KMS-11 (cell line): ENCODE measurements around the gene ADISSP.

Source experiments
- H2AFZ ChIP-seq: fragments of 200-600 bp; sonication (generic); 2 replicates; pipeline ENCODE4 v1.6.1; 2016; ENCODE audit warnings: antibody characterized with exemption, mixed run types, low read depth
- H3K27ac ChIP-seq: fragments of 200-600 bp; sonication (generic); 2 replicates; pipeline ENCODE4 v1.6.1; 2016; ENCODE audit warnings: mild to moderate bottlenecking, mixed run types
- H3K27me3 ChIP-seq: fragments of 200-600 bp; sonication (generic); 2 replicates; pipeline ENCODE4 v1.6.1; 2017; ENCODE audit warnings: mild to moderate bottlenecking, low read depth, mixed run types, moderate library complexity; ENCODE audit not compliant: insufficient read depth
- H3K36me3 ChIP-seq: fragments of 200-600 bp; sonication (generic); 2 replicates; pipeline ENCODE4 v1.6.1; 2017; ENCODE audit warnings: mild to moderate bottlenecking, mixed run types; ENCODE audit not compliant: insufficient read depth
- H3K4me1 ChIP-seq: fragments of 200-600 bp; sonication (generic); 2 replicates; pipeline ENCODE4 v1.6.1; 2016; ENCODE audit warnings: mild to moderate bottlenecking, low read depth, mixed run types; ENCODE audit not compliant: poor library complexity, severe bottlenecking
- H3K4me2 ChIP-seq: fragments of 200-600 bp; sonication (generic); 2 replicates; pipeline ENCODE4 v1.7.0; 2016; ENCODE audit warnings: mild to moderate bottlenecking, mixed run types
- H3K4me3 ChIP-seq: fragments of 200-600 bp; sonication (generic); IDR thresholded peaks from 2 replicates; pipeline ENCODE4 v1.6.1; 2017; ENCODE audit warnings: low read depth, low read length, mixed read lengths; ENCODE audit not compliant: insufficient read depth
- H3K79me2 ChIP-seq: fragments of 200-600 bp; sonication (generic); 2 replicates; pipeline ENCODE4 v1.6.1; 2016; ENCODE audit warnings: low read depth, mixed run types; ENCODE audit not compliant: insufficient read depth
- H3K9ac ChIP-seq: fragments of 200-600 bp; sonication (generic); 2 replicates; pipeline ENCODE4 v1.6.1; 2016; ENCODE audit warnings: mild to moderate bottlenecking, mixed run types
- H4K20me1 ChIP-seq: fragments of 200-600 bp; sonication (generic); 2 replicates; pipeline ENCODE4 v1.6.1; 2016; ENCODE audit warnings: mild to moderate bottlenecking, mixed run types; ENCODE audit not compliant: insufficient read depth
- TF ChIP-seq, protein P1 (sequence below): fragments of 200-600 bp; sonication (generic); conservative IDR thresholded peaks from 2 replicates; pipeline ENCODE4 v1.6.1; 2017; ENCODE audit warnings: low read depth, mild to moderate bottlenecking, antibody characterized with exemption, low read length, moderate library complexity, mixed read lengths

Gene ADISSP

GRCh38 chr20:3768342-3769130 is 983 bp upstream of the ADISSP start:
- H3K4me1 ChIP-seq, result peaks cover 5% of the 10 kb centered on the region
- H3K79me2 ChIP-seq, result no peaks in the 10 kb centered on the region
- peak overlapping the region; percentile 82 for H3K9ac ChIP-seq
- peak overlapping the region; percentile 42 for H3K4me2 ChIP-seq
- TF ChIP-seq, protein P1, sequence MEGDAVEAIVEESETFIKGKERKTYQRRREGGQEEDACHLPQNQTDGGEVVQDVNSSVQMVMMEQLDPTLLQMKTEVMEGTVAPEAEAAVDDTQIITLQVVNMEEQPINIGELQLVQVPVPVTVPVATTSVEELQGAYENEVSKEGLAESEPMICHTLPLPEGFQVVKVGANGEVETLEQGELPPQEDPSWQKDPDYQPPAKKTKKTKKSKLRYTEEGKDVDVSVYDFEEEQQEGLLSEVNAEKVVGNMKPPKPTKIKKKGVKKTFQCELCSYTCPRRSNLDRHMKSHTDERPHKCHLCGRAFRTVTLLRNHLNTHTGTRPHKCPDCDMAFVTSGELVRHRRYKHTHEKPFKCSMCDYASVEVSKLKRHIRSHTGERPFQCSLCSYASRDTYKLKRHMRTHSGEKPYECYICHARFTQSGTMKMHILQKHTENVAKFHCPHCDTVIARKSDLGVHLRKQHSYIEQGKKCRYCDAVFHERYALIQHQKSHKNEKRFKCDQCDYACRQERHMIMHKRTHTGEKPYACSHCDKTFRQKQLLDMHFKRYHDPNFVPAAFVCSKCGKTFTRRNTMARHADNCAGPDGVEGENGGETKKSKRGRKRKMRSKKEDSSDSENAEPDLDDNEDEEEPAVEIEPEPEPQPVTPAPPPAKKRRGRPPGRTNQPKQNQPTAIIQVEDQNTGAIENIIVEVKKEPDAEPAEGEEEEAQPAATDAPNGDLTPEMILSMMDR, result no peak
- no peaks in the 10 kb centered on the region for H3K36me3 ChIP-seq
- no peak overlapping the region for H3K4me3 ChIP-seq
- peak overlapping the region; percentile 81 for H2AFZ ChIP-seq
- no peaks in the 10 kb centered on the region for H4K20me1 ChIP-seq
- H3K27me3 ChIP-seq, result no peaks in the 10 kb centered on the region
- H3K27ac ChIP-seq, result peak overlapping the region; percentile 77

- H3K27ac ChIP-seq, result no peak overlapping the region
Measured at GRCh38 chr20:3767110-3767426, 485 bp downstream of the ADISSP start.

GRCh38 chr20:3766422-3767109 is 987 bp downstream of the ADISSP start:
- H3K36me3 ChIP-seq, result no peaks in the 10 kb centered on the region
- H3K4me1 ChIP-seq, result peaks cover 5% of the 10 kb centered on the region
- H3K27me3 ChIP-seq, result no peaks in the 10 kb centered on the region
- TF ChIP-seq, protein P1, result no peak
- H4K20me1 ChIP-seq, result no peaks in the 10 kb centered on the region
- H3K4me2 ChIP-seq, result peak overlapping the region; percentile 76
- H3K9ac ChIP-seq, result peak overlapping the region; percentile 60; the same call in 1 of the 2 replicates
- no peak overlapping the region for H3K4me3 ChIP-seq
- no peaks in the 10 kb centered on the region for H3K79me2 ChIP-seq
- H3K27ac ChIP-seq, result no peak overlapping the region
- H2AFZ ChIP-seq, result no peak overlapping the region

More at GRCh38 chr20:3767110-3767426, 485 bp downstream of the ADISSP start:
- Histone ChIP-seq H3K4me3 (no peak overlapping the region), H3K36me3 (no peaks in the 10 kb centered on the region), H3K79me2 (no peaks in the 10 kb centered on the region), H3K27me3 (no peaks in the 10 kb centered on the region), H2AFZ (peak overlapping the region; percentile 67), H4K20me1 (no peaks in the 10 kb centered on the region), H3K4me2 (peak overlapping the region; percentile 76), H3K9ac (peak overlapping the region; percentile 60), H3K4me1 (peaks cover 5% of the 10 kb centered on the region)
- TF ChIP-seq, protein P1, result no peak

- no peak overlapping the region for H3K9ac ChIP-seq
- no peak overlapping the region for H3K4me2 ChIP-seq
- no peaks in the 10 kb centered on the region for H3K79me2 ChIP-seq
- no peaks in the 10 kb centered on the region for H3K36me3 ChIP-seq
- peaks cover 5% of the 10 kb centered on the region for H3K4me1 ChIP-seq
- no peaks in the 10 kb centered on the region for H3K27me3 ChIP-seq
- TF ChIP-seq, protein P1, result no peak
- H3K27ac ChIP-seq, result no peak overlapping the region
- H3K4me3 ChIP-seq, result no peak overlapping the region
- no peak overlapping the region for H2AFZ ChIP-seq
- H4K20me1 ChIP-seq, result no peaks in the 10 kb centered on the region
Measured at GRCh38 chr20:3765171-3765882, 2.2 kb downstream of the ADISSP start.
